ENCODE data around the gene SAA4.
"Not testable (repeated sequence)": the region's sequence is repeated elsewhere in the genome, so short reads cannot be mapped to it uniquely, and the experiment has no call there.

The SAA4 gene, protein sequence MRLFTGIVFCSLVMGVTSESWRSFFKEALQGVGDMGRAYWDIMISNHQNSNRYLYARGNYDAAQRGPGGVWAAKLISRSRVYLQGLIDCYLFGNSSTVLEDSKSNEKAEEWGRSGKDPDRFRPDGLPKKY

DNA sequence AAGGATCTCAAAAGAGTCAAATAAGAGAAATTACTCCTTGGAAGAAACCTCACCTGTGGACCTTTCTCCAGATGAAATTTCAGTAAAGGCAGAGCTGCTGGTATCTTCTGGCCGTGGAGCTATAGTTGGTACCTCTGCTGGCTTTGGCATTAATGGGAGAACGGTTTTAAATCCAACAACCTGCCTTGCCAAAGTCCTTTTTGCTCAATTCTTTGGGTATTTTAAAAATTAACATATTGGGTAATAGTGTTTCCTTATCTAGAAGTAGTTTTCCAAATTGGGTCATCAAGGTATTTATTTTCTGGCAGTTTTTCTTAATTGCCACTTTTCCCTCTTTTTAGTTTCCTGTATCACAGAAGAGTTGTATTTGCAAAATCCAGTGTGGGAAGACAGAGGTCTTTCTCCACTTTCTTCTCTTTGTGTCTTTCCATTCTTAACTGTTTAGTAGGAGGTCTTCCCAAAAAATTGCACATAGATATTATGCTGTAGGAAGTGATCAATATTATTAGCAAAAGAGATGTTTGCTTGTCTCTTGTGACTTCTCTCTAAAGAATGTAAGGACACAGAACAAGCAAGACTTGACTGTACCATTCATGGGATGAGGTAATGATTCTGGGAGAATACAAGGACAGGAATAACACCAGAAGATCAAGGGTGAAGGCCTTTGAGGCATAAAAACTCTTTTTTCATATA, at the start of gene SAA4:
SAA4 (minus strand) TSS at position 139 of the 693 bp plus-strand sequence. CDS start 876 bp downstream, outside the sequence.
- DNase-seq (ENCODE audit: low read depth, low spot score), result no peak

DNA sequence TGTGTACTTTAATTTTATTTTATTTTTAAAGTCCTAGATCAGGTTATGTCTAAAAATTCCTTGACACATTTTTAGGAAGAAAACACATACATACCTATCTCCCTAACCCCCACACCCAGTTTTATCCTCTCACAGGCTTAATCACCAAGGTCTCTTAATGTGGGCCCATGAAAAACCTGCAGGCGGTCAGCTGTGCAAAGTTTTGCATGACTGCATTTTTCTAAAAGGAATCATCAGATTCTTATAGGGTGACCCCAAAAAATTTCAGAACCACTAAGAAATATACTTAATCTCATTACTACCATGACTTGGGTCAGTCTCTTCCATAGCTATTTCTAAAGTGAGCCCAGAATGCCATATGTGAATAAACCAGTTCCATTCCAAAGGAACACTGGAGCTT, 49.2 kb upstream of the SAA4 start:
- DNase-seq (ENCODE audit: low read depth, low spot score), result no peak

DNA sequence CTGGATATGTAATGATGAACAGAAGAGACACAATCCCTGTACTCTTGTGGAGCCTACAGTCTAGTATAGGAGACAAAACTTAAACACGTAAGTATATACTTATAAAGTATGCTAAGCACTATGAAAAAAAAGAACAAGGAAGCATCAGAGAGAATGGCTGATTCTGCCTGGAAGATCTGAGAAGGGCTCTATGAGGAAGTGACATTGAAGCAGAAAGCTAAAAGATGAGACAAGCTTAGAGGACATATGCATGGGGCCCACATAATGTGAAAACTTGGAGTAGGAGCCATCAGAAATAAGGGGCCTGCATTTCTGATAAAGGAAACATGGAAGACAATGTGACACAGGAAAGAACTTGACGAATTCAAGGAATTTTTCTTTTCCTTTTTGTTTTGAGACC, 46.0 kb upstream of the SAA4 start:
- DNase-seq (ENCODE audit: low read depth, low spot score), result no peak

DNA sequence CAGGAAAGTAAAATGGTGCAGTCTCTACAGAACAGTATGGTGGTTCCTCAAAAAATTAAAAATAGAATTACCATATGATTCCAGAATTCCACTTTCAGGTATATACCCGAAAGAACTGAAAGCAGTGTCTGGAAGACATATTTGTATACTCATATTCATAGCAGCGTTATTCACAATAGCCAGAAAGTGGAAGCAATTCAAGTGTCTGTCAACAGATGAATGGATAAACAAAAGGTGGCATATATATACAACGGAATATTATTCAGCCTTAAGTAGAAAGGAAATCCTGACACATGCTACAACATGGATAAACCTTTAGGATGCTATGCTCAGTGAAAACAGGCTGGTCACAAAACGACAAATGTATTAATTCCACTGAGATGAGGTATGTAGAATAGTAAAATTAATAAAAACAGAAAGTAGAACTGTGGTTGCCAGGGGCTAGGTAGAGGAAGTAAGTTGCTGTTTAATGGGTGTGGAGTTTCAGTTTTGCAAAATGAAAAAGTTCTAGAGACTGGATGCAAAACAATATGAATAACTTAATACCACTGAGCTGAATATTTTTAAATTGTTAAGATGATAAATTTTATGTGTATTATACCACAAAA, 43.9 kb upstream of the SAA4 start:
- DNase-seq (ENCODE audit: low read depth, low spot score), result no peak

DNA sequence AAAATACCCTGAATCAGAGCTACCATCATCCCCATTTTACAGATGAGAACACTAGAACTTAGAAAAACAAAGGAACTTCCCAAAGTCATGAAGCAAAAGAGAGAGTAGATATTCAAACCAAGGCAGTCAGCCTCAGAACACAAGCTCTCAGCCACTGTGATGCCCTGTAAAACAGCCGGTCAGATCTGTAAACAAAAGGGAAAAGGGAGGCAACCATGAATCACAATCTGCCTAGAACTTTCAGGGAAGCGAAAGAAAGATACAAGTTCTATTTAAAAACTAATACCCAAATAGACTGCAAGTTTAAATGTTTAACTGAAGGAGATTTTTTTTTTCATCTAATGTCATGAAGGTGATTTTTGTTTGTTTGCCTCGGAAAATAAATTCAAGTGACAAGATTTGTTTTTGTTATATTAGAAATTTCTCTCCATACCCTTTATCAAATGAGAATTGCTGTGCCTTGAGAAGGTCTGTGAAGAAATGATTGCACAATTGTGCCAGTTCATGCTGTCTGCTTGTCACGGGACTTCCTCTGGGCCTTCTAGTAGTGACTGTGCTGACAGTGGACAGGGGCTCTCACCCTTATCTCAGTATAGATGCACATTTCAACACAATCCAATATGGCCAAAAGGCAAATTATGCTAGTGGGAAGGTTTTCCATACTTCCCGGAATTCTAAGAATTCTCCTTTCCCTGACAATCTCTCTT, 41.1 kb upstream of the SAA4 start:
- no peak for DNase-seq (ENCODE audit: low read depth, low spot score)

DNA sequence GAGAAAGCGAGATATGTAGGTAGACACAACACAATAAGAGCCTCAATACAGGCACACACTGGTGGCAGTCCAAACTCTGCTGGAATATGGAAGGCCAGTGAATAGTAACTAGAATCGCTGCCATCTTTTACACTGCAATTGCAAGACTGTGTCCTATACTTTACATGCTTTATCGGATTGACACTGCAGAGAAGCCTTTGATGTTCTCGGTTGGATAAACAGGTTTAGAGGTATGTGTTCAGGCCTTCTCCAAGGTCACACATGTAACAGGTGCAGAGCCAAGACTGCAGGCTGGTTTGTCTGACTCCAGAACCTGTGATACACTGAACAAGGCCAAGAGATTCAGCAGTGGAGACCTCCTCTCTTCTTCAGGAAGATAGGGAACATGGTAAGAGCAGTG, 34.6 kb upstream of the SAA4 start:
- DNase-seq (ENCODE audit: low read depth, low spot score), result no peak

DNA sequence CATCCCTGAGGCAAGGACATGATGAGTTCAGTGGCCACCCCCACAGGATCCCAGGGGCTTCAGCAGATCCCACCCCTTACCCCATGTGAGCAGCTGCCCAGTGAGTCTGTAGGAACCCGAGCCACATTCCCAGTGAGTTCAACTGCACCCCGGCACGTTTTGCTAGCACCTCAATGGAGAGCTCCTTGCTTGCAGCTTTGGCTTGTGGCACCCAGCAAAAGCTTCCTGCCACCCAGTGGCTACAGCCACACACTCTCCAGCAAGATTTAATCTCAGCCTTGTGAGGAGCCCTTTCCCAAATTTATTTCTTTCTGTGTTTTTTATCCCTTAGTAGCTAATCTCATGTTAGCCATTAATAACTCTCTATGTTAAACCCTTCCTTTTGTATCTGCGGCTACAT, 33.5 kb upstream of the SAA4 start:
- DNase-seq (ENCODE audit: low read depth, low spot score), result no peak

DNA sequence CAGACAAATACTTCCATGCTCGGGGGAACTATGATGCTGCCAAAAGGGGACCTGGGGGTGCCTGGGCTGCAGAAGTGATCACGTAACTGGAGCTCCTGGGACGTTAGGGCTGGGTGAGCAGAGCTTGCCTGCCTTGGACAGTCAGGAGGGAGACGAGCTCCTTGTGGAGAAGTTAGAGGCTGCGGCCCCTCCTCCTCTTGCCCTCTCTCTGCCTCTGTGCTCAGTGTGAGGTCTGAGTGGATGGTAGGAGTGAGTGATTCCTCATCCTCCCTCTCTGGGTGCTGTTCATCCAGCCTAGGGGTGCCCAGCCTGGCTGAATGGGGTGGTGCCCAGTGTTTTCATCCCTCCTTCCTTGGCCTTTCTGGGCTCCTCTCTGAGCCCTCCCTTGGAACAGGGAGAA, 32.6 kb upstream of the SAA4 start:
- not testable (repeated sequence) for DNase-seq (ENCODE audit: low read depth, low spot score)

DNA sequence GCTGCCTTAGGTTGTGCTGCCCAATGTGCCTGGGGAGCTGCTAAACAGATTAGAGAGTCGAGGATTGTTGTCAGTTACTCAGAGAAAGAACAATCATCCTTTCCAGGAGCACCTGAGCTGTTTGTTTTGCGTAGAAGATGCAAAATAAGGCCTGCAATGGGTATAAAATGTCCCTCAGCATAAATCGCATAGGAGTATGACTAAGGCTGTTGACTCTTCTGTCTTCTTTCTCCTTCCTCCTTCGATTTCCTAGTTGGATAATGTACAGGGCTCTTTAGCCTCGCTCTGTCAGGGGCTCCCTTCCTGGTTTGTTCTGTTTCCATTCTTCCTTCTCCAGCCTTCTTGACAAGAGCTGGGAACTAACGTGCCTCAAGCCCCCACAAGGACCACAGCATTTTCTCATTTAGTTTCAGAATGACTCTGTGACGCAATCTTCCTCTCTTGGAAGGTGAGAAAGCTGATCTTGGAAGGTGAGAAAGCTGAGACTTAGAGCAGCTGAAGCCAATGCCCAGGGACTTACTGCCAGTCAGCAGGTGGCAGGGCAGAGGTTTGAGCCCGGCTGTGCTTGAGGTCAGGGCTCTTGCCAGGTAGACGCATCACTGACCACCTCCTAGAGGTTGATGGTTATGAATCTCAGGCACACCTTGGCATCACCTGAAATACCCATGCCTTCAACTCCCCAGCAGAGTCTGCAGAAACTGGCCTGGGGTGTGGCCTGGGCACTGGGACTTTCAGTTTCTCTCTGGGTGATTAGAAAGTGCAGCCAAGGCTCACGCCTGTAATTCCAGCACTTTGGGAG, 30.9 kb upstream of the SAA4 start:
- DNase-seq (ENCODE audit: low read depth, low spot score), result not testable (repeated sequence)

DNA sequence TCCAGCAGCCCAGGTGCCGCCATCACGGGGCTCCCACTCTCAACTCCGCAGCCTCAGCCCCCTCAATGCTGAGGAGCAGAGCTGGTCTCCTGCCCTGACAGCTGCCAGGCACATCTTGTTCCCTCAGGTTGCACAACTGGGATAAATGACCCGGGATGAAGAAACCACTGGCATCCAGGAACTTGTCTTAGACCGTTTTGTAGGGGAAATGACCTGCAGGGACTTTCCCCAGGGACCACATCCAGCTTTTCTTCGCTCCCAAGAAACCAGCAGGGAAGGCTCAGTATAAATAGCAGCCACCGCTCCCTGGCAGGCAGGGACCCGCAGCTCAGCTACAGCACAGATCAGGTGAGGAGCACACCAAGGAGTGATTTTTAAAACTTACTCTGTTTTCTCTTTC, 29.3 kb upstream of the SAA4 start, which contains the start of gene SAA1:
SAA1 (plus strand) TSS at position 316 of the 400 bp plus-strand sequence. CDS start 624 bp downstream, outside the sequence.
- no peak for DNase-seq (ENCODE audit: low read depth, low spot score)

DNA sequence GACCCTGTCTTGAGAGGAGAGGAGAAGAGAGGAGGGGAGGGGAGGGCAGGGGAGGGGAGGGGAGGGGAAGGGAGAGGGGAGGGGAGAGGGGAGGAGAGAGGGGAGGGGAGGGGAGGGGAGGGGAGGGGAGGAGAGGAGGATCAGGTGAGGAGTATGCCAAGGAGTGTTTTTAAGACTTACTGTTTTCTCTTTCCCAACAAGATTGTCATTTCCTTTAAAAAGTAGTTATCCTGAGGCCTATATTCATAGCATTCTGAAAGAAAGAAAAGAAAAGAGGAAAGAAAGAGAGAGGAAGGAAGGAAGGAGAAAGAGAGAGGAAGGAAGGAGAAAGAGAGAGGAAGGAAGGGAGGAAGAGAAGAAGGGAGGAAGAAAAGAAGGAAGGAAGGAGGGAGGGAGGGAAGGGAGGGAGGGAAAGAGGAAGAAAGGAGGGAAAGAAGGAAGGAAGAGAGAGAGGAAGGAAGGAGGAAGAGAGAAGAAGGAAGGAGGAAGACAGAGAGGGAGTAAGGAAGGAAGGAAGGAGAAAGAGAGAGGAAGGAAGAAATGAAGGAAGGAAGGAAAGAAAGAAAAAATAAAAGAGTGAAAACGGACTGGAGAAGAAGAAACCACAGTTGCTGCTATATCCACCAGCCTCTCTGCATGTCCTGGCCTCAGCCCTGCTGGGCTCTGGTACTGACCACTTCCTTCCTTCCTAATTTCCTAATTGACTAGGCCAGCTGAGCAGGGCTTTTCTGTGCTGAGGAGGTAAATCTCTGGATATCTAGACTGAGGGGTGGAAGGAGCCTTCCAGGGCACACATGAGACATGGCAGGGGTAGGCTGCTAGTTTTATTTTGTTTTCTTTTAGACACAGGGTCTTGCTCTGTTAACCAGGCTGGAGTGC, 28.3 kb upstream of the SAA4 start:
- DNase-seq (ENCODE audit: low read depth, low spot score), result no peak

DNA sequence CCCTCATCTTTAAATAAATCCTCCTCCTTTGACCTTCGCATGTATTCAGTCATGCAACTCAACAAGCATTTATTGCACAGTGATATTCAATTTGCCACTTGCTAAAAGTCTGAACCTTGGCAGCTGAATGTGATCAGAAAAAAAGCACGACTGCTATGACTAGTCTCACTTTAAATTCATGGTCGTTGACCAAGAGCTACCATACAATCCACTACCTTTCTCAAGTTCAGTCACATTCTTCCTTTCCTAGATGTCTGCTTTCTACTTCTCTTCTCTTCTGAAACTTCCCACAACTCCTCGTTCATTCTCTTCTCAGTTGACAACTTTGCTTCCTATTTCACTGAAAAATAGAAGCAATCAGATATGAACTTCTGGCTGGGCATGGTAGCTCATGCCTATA, 27.4 kb upstream of the SAA4 start:
- DNase-seq (ENCODE audit: low read depth, low spot score), result no peak

DNA sequence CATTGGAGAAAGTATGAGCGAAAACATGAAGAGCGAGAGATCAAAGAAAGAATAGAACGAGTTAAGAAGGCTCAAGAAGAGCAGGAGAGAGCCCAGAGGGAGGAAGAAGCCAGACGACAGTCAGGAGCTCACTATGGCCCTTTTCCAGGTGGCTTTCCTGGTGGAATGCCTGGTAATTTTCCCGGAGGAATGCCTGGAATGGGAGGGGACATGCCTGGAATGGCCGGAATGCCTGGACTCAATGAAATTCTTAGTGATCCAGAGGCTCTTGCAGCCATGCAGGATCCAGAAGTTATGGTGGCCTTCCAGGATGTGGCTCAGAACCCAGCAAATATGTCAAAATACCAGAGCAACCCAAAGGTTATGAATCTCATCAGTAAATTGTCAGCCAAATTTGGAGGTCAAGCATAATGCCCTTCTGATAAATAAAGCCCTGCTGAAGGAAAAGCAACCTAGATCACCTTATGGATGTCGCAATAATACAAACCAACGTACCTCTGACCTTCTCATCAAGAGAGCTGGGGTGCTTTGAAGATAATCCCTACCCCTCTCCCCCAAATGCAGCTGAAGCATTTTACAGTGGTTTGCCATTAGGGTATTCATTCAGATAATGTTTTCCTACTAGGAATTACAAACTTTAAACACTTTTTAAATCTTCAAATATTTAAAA, 26.2 kb upstream of the SAA4 start:
- not testable (repeated sequence) for DNase-seq (ENCODE audit: low read depth, low spot score)

DNA sequence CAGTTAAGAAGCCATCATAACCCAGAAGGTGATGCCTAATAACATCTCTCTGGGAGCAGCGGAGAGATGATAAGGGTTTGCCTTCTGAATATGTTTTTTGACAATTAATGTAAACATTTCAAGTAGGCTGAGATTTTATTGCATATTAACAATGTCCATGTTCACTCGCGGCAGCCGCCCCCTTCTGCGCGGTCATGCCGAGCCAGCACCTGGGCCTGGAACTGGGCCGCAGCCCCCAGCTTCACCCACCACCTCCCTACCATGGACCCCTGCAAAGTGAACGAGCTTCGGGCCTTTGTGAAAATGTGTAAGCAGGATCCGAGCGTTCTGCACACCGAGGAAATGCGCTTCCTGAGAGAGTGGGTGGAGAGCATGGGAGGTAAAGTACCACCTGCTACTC, 25.1 kb upstream of the SAA4 start:
- DNase-seq (ENCODE audit: low read depth, low spot score), result no peak

DNA sequence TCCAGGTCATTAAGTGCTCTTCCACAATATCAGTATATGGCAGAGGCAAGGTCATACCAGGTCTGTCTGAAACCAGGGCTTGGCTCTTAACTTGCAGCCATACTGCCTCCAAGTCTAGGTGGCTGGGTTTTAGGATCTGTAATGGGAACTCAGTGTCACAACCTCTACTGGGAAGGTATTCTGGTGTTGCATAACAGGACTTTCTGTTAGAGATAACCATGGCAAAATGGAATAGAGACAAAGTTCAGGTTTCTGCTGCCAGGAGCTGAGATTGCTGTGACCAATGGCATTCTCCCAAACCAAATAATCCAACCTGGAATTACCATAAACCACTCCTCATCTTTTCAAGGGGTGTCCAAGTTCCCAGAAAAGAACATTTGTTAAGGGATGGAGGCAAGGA, 22.7 kb upstream of the SAA4 start:
- no peak for DNase-seq (ENCODE audit: low read depth, low spot score)

DNA sequence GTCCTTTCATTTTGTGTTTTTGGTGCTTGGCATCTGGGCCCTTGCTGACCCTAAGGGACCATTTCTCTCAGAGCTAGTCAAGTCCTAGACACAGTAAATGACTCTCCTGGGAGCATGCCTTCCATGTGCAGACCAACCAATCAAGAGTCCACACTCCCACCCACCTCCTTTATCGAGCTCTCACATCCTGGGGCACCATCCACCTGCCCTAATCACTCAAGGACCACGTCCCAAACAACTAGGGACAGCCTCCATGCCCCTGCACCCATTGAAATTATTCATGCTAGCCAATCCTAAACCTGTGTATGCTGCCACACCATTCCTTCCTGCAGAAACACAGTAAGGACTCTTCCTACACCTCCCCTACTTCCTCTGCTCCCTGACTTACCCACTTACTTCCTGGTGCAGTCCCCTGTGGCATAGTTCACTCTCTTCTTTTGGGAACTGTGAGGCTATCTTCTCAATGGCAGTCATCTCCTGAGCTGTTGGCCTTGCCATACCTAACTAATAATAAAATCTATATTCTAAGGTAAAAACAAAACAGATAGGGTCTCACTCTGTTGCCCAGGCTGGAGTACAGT, 18.3 kb upstream of the SAA4 start:
- DNase-seq (ENCODE audit: low read depth, low spot score), result no peak

DNA sequence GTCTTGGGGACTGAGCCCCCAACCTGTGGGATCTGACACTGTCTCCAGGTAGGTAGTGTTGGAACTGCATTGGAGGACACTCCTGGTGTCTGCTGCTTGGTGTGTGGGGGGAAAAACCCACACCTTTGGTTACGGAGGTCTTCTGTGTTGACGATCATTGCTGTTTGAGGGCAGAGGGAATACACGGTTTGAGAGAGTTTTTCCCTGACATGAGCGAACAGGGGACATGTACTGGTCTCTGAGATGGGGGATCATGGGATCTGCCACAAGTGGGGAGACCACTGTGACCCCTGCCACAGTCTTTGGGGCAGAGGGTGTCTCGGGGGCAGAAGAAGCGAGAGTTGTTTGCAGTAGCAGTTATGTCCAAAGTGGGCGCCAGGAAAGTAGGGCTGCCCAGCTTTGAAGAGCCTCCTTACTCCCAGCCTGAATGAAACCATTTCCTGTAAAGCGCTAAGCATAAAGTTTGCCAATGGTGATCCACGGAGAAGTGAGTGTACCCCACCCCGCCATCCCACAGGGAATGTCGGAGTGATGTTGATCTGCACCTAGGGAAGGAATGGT, 17.3 kb upstream of the SAA4 start:
- no peak for DNase-seq (ENCODE audit: low read depth, low spot score)

DNA sequence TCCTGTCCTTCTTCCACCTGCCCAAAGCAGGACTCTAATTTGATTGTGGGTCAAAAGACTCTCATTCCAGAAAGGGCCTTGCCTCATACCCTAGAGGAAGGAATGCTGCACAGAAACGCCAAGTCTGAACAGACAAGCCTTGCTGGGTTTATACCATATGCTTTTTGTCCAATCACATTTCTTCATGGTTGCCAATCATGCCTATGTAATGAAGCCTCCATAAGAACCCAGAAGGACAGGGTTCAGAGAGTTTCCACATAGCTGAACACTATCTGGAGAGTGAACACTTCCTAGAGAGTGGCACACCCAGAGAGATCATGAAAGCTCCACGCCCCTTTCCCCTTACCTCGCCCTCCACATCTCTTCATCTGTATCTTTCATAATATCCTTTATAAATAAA, 16.6 kb upstream of the SAA4 start:
- DNase-seq (ENCODE audit: low read depth, low spot score), result no peak

DNA sequence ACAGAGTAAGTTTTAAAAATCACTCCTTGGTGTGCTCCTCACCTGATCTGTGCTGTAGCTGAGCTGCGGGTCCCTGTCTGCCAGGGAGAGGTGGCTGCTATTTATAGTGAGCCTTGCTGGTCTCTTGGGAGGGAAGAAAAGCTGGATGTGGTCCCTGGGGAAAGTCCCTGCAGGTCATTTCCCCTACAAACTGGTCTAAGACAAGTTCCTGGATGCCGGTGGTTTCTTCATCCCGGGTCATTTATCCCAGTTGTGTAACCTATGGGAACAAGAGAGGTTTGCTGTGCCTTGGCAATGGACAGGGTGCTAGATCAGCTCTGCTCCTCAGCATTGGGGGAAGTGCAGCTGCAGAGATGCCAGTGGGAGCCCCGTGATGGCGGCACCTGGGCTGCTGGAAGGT, 12.0 kb upstream of the SAA4 start, which contains the start of gene SAA2:
SAA2 (minus strand) TSS at position 108 of the 400 bp plus-strand sequence. CDS start 657 bp downstream, outside the sequence.
- DNase-seq (ENCODE audit: low read depth, low spot score), result no peak
